Fibroblast of pulmonary artery (primary cell): ENCODE results near the gene PLAAT2.

ENCODE experiments used
- DNase-seq: peaks from one replicate; pipeline ENCODE4 v3.0.0-alpha.2; 2010; ENCODE audit warnings: low read depth
- H3K4me3 ChIP-seq: replicated peaks from 2 replicates; pipeline ENCODE4 v1.5.1; 2011; ENCODE audit warnings: low read depth, mild to moderate bottlenecking, control low read depth, low read length, moderate library complexity
- TF ChIP-seq, protein P1 (sequence below): IDR thresholded peaks from 2 replicates; pipeline ENCODE4 v1.5.1; 2011; ENCODE audit warnings: mild to moderate bottlenecking, control low read depth, low read length, inconsistent platforms; ENCODE audit errors: missing control alignments

Gene PLAAT2

GRCh38 chr11:63563201-63564055 is at the start of gene PLAAT2:
PLAAT2 (minus strand) TSS chr11:63563379; CDS start chr11:63563324, 55 bp downstream.
- no peak for DNase-seq
- no peak within 1 kb of the TSS for H3K4me3 ChIP-seq
- TF ChIP-seq, protein P1, sequence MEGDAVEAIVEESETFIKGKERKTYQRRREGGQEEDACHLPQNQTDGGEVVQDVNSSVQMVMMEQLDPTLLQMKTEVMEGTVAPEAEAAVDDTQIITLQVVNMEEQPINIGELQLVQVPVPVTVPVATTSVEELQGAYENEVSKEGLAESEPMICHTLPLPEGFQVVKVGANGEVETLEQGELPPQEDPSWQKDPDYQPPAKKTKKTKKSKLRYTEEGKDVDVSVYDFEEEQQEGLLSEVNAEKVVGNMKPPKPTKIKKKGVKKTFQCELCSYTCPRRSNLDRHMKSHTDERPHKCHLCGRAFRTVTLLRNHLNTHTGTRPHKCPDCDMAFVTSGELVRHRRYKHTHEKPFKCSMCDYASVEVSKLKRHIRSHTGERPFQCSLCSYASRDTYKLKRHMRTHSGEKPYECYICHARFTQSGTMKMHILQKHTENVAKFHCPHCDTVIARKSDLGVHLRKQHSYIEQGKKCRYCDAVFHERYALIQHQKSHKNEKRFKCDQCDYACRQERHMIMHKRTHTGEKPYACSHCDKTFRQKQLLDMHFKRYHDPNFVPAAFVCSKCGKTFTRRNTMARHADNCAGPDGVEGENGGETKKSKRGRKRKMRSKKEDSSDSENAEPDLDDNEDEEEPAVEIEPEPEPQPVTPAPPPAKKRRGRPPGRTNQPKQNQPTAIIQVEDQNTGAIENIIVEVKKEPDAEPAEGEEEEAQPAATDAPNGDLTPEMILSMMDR, result no peak

GRCh38 chr11:63612181-63612580 is 49.0 kb upstream of the PLAAT2 start:
- TF ChIP-seq, protein P1, result no peak
- no peak overlapping the region for H3K4me3 ChIP-seq
- no peak for DNase-seq

DNA sequence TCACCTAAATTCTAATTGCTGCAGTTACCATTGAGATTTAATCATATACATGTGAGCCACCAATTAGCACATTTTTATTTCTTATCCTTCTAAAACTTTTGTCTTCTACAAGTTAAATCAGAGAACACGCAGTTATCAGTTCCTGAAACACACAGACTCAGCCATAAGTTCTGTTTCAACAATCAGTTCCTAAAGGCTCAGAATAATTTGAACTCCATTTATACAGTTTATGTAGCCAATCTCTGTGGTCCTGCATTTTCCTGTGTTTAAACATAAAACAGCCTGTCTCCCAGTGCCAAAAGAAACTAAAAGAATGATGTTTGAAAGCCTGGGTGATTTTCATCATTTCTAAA is 48.2 kb upstream of the PLAAT2 start:
- no peak overlapping the region for H3K4me3 ChIP-seq
- no peak for DNase-seq
- TF ChIP-seq, protein P1, result no peak

DNA sequence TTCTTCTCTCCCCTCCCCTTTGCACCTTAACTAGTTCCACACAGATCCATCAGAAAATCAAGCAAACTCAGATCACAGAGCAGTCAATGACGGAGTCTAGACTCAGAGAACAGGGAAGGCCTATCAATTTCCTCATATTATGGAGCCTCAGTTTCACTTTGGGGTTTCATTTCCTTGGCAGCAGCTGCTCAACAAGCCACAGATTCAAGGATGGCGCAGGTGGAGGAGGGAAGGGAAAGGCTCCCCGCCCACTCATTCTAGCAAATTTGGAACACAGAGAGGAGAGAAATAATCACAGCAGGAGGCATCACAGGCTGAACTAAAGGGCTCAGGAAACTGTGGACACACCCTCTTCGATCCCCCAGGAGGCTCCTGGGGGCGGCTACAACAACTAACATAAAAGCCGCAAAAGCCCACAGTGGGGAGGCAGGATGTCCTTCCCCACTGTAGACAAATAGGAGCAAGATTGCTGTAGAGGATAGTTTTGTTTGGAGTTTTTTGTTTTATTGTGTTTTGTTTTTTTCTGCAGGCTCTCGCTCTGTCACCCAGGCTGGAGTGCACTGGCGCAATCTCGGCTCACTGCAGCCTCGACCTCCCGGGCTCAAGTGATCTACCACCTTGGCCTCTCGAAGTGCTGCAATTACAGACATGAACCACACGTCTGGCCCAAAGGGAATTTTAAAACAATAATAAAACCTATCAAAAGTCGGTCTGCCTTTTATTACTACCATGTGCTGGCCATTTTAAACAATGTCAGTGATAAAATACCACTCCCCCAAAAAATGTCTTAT is 47.6 kb upstream of the PLAAT2 start:
- TF ChIP-seq, protein P1, result no peak
- no peak for DNase-seq
- no peak overlapping the region for H3K4me3 ChIP-seq

DNA sequence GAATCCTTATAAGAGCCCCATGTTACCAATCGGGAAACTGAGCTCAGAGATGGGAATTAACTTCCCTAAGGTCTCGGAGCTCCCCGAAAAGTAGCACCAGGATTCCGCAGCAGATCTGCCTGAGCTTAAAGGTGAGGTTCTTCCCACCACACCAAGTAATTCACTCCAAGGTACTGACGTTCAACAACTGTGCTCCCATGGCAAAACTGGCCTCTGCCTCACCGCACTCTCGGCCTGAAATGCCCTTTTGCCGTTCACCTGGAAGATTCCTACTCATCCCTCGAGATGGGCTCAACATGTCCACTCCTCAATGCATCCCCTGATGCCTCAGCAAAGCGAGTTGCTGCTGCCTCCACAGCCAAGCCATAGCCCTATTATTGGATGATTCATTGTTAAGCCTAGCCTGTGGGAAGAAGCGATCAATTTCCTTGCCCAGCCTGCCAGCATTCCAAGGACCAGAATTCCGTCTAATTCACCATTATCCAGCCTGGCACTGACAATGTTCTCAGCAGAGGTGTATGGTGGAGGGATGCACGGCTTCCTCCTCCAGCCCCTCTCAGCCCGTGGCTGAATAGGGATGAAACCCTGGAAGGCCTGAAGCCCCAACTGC is 46.9 kb upstream of the PLAAT2 start:
- H3K4me3 ChIP-seq, result no peak overlapping the region
- TF ChIP-seq, protein P1, result no peak
- no peak for DNase-seq

DNA sequence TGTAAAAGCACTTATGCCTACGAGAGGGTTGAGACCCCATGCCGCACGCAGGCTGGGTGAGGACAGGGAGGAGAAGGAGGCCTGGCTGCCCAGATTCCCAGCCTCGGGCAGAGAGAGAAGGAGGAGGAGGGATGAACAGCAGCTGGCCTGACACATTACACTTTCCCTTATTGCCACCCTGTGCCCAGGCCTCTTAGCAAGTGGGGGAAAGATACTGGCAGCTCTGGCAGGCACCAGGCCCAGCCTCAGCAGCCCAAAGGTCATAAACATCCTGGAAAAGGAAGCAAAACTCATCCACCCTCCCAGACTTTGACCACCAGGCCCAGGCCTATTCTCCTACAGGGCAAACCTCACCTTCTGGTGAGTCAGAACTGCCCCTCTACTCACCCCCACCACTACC is 46.4 kb upstream of the PLAAT2 start:
- TF ChIP-seq, protein P1, result no peak
- DNase-seq, result no peak
- no peak overlapping the region for H3K4me3 ChIP-seq
